GM23338 (cell line): ENCODE data around the gene CRYBG1. TPM values are rescaled to one million over a fixed set of nuclear protein-coding genes. Genes with fewer than 3 reads are reported as not detected.

Experiments used
- ATAC-seq: fragments of 200-7000 bp; cut with Tn5 transposase; 3 replicates; pipeline ENCODE4 v1.9.1; 2020
- DNase-seq: peaks from one replicate; pipeline ENCODE4 v3.0.0-alpha.2; 2015; ENCODE audit warnings: low spot score
- H2AFZ ChIP-seq: fragments of 200-600 bp; sonication (generic); 2 replicates; pipeline ENCODE4 v1.8.0; 2016; ENCODE audit warnings: antibody characterized with exemption, mild to moderate bottlenecking, moderate library complexity
- H3F3A ChIP-seq: fragments of 200-600 bp; sonication (generic); replicated peaks from 2 replicates; pipeline ENCODE4 v1.8.0; 2017; ENCODE audit warnings: antibody characterized with exemption, mixed run types, low read depth
- H3K27ac ChIP-seq: fragments of 200-600 bp; sonication (generic); 2 replicates; pipeline ENCODE4 v1.6.1; 2016; ENCODE audit warnings: low read depth
- H3K27me3 ChIP-seq: fragments of 200-600 bp; sonication (generic); 2 replicates; pipeline ENCODE4 v1.8.0; 2016; ENCODE audit warnings: mild to moderate bottlenecking, mixed run types, moderate library complexity; ENCODE audit not compliant: insufficient read depth
- H3K36me3 ChIP-seq: fragments of 200-600 bp; sonication (generic); 2 replicates; pipeline ENCODE4 v1.8.0; 2016; ENCODE audit warnings: mild to moderate bottlenecking; ENCODE audit not compliant: insufficient read depth
- H3K4me1 ChIP-seq: fragments of 200-600 bp; sonication (generic); 2 replicates; pipeline ENCODE4 v1.8.0; 2016; ENCODE audit warnings: mild to moderate bottlenecking, moderate library complexity; ENCODE audit not compliant: insufficient read depth
- H3K4me2 ChIP-seq: fragments of 200-600 bp; sonication (generic); 2 replicates; pipeline ENCODE4 v1.7.1; 2017; ENCODE audit warnings: mixed run types
- H3K4me3 ChIP-seq: fragments of 200-600 bp; sonication (generic); 2 replicates; pipeline ENCODE4 v1.6.1; 2016; ENCODE audit warnings: mixed run types
- H3K79me2 ChIP-seq: fragments of 200-600 bp; sonication (generic); replicated peaks from 2 replicates; pipeline ENCODE4 v1.8.0; 2017; ENCODE audit warnings: mild to moderate bottlenecking; ENCODE audit not compliant: insufficient read depth
- H3K9me2 ChIP-seq: fragments of 200-600 bp; sonication (generic); 2 replicates; pipeline ENCODE4 v1.8.0; 2017; ENCODE audit not compliant: insufficient read depth
- H4K20me1 ChIP-seq: fragments of 200-600 bp; sonication (generic); replicated peaks from 2 replicates; pipeline ENCODE4 v1.8.0; 2017; ENCODE audit warnings: mild to moderate bottlenecking; ENCODE audit not compliant: insufficient read depth
- H3K27ac Mint-ChIP-seq: 2 replicates; pipeline ENCODE4 v1.8.0; 2020; ENCODE audit warnings: inconsistent platforms, mild to moderate bottlenecking, moderate library complexity, mixed read lengths
- H3K27me3 Mint-ChIP-seq: 3 replicates; pipeline ENCODE4 v1.8.0; 2022; ENCODE audit warnings: low read depth, mild to moderate bottlenecking, moderate library complexity, mixed read lengths, inconsistent platforms; ENCODE audit not compliant: insufficient read depth, poor library complexity
- H3K36me3 Mint-ChIP-seq: 3 replicates; pipeline ENCODE4 v1.8.0; 2021; ENCODE audit warnings: low read depth, mild to moderate bottlenecking, inconsistent platforms, moderate library complexity, mixed read lengths
- H3K4me1 Mint-ChIP-seq: 3 replicates; pipeline ENCODE4 v1.8.0; 2020; ENCODE audit warnings: mild to moderate bottlenecking, inconsistent platforms, mixed read lengths
- H3K4me3 Mint-ChIP-seq: 3 replicates; pipeline ENCODE4 v1.8.0; 2021; ENCODE audit warnings: moderate library complexity, mild to moderate bottlenecking, inconsistent platforms, mixed read lengths
- H3K9me3 Mint-ChIP-seq: 3 replicates; pipeline ENCODE4 v1.8.0; 2020; ENCODE audit warnings: moderate library complexity, mild to moderate bottlenecking, inconsistent platforms, mixed read lengths
- CTCF ChIP-seq, 2 experiments: fragments of 200-600 bp in 1 of 2; sonication (generic) in 1 of 2; conservative IDR thresholded peaks; 2 replicates each; pipeline versions ENCODE4 v1.5.1 to v1.6.1; 2016 to 2017; ENCODE audit warnings: antibody characterized with exemption in 2 of 2, low read depth in 2 of 2, mild to moderate bottlenecking in 2 of 2, moderate library complexity in 1 of 2
- EZH2 ChIP-seq: fragments of 200-600 bp; sonication (generic); IDR thresholded peaks from one replicate; pipeline ENCODE4 v1.8.0; 2017; ENCODE audit warnings: antibody characterized with exemption, mild to moderate bottlenecking, low read depth; ENCODE audit not compliant: unreplicated experiment
- EZH2phosphoT487 ChIP-seq: fragments of 200-600 bp; sonication (generic); IDR thresholded peaks from one replicate; pipeline ENCODE4 v1.8.1; 2018; ENCODE audit warnings: antibody characterized with exemption; ENCODE audit not compliant: unreplicated experiment
- JUNB ChIP-seq: IDR thresholded peaks from one replicate; pipeline ENCODE4 v1.6.1; 2016; ENCODE audit warnings: antibody characterized with exemption; ENCODE audit not compliant: unreplicated experiment
- NANOG ChIP-seq: IDR thresholded peaks from 2 replicates; pipeline ENCODE4 v1.6.1; 2016; ENCODE audit warnings: antibody characterized with exemption, borderline replicate concordance
- REST ChIP-seq: IDR thresholded peaks from one replicate; pipeline ENCODE4 v1.6.1; 2018; ENCODE audit warnings: antibody characterized with exemption; ENCODE audit not compliant: unreplicated experiment
- ZNF331 ChIP-seq: fragments of 250-450 bp; sonication (Bioruptor Pico); IDR thresholded peaks from 2 replicates; pipeline ENCODE4 v1.5.0; 2020; ENCODE audit warnings: low read depth, mild to moderate bottlenecking, moderate library complexity
- ZNF462 ChIP-seq: fragments of 250-450 bp; sonication (Bioruptor Pico); IDR thresholded peaks from 2 replicates; pipeline ENCODE4 v1.5.0; 2020; ENCODE audit warnings: mild to moderate bottlenecking, moderate library complexity
- polyA plus RNA-seq: library from polyadenylated mRNA; unstranded; fragments of >200 nt; fragmentation: Nextera tagmentation; extraction: Ambion mirVana; gene quantifications from 2 replicates; pipeline ENCODE4 v1.2.1, GENCODE V29; 2016
- total RNA-seq: library from RNA; depleted of rRNA; stranded (reverse); fragments of >200 nt; shearing (Covaris generic); gene quantifications from 2 replicates; pipeline ENCODE4 v1.2.3, GENCODE V29; 2014

CRYBG1 gene
- total and polyA plus RNA-seq, 2 experiments from 2014 or later: 3.7 to 17.2 TPM

- Histone ChIP-seq H3K4me3 (no peak overlapping the region), H3K4me1 (0 out of 2 replicates have a peak, but pooled peaks cover 4% of the 10 kb centered on the region), H4K20me1 (no peaks in the 10 kb centered on the region), H3K4me2 (no peak overlapping the region), H3K27ac (no peak overlapping the region), H3K27me3 (no peaks in the 10 kb centered on the region), H2AFZ (no peak overlapping the region), H3K79me2 (no peaks in the 10 kb centered on the region), H3F3A (no peaks in the 10 kb centered on the region), H3K9me2 (no peaks in the 10 kb centered on the region), H3K36me3 (no peaks in the 10 kb centered on the region)
- Mint-ChIP-seq H3K9me3 (no peaks in the 10 kb centered on the region), H3K36me3 (no peaks in the 10 kb centered on the region), H3K27ac (no peak overlapping the region), H3K4me3 (no peak overlapping the region), H3K27me3 (no peaks in the 10 kb centered on the region), H3K4me1 (peaks cover 13% of the 10 kb centered on the region; the same call in 2 of the 3 replicates)
- ATAC-seq (no peak), DNase-seq (no peak)
- TF ChIP-seq ZNF331 (CRISPR knock-in tag) (no peak), CTCF (conservative IDR thresholded peaks at IDR 0.05; ENCODE audit: low read depth in 2 of 2) (no peak), EZH2phosphoT487 (no peak), EZH2 (no peak), ZNF462 (CRISPR knock-in tag) (no peak), REST (no peak), NANOG (no peak), JUNB (no peak)
Observed at GRCh38 chr6:106525882-106526275, 165.4 kb downstream of the CRYBG1 start.
